SK-N-SH treated with all-trans-retinoic acid at 6 μM for 48 hours (cell line): ENCODE results near the gene SEMA3D.

Source experiments
- BACH2 ChIP-seq: fragments of 250-450 bp; sonication (Bioruptor Pico); IDR thresholded peaks from 2 replicates; pipeline ENCODE4 v1.9.0; 2021; ENCODE audit warnings: mild to moderate bottlenecking, borderline replicate concordance
- ZC3H10 ChIP-seq: fragments of 250-450 bp; sonication (Bioruptor Pico); IDR thresholded peaks from 2 replicates; pipeline ENCODE4 v1.5.1; 2021; ENCODE audit warnings: mild to moderate bottlenecking, moderate library complexity
- ZFP3 ChIP-seq: fragments of 250-450 bp; sonication (Bioruptor Pico); IDR thresholded peaks from 2 replicates; pipeline ENCODE4 v1.5.0; 2020; ENCODE audit warnings: mild to moderate bottlenecking, moderate library complexity

DNA sequence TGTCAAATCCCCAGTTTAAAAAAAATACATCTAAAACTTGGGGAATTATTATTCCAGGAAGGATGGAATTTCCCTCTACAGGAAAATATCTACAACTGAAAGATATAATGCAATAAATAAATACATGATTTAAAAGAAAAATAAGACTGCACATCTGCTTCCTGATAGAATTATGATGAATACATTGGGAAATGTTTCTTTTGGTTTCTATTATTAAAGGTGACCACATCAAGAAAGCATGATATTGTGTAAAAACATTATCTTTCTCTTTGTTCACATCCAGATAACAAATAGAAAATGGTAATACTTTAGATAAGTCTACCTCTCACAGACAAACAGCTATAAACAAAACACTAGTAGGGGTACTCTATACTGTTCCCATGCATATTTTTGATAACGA lies 19.2 kb downstream of the SEMA3D start:
- TF ChIP-seq BACH2 (CRISPR knock-in tag) (no peak), ZFP3 (CRISPR knock-in tag) (no peak), ZC3H10 (CRISPR knock-in tag) (no peak)
